GM19043 (cell line): Measurements from ENCODE around the gene PZP.
"Not testable (repeated sequence)": the region's sequence is repeated elsewhere in the genome, so short reads cannot be mapped to it uniquely, and the experiment has no call there.

Experiments used
- ATAC-seq: cut with Tn5 transposase; IDR thresholded peaks from one replicate; pipeline ENCODE4 v1.9.1; 2021; ENCODE audit warnings: low read depth; ENCODE audit not compliant: unreplicated experiment

The PZP gene

DNA sequence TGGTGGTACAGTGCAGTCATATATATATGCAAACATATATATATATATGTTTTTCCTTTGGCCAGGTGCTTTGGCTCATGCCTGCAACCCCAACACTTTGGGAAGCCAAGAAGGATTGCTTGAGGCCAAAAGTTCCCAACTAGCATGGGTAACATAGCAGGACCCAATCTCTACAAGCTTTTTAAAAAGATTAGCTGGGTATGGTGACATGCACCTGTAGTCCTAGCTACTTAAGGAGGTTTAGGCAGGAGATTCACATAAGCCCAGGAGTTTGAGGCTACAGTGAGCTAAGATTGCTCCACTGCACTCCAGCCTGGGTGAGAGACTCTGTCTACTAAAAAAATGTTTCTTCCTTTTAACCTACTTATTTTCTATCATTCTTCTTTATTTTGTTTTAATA is 10.2 kb downstream of the PZP start:
- no peak for ATAC-seq

DNA sequence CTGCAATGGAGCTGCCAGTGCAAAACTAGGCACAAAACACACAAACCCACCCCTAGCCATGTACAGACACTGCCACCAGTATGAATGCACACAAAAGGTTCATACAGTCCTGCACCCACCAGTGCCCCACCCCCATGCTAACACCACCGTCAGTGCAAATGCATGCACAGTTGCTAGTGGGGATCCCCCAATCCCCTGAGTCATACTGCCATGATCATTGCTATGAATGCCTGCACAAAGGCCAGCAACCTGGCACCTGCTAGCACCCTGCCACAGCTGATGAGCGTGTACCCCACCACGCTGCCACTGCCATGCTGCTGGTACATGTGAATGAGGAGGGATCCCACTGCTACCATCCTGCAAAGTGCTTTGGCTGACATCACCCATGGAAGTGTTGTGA is 23.9 kb downstream of the PZP start:
- ATAC-seq: no peak

DNA sequence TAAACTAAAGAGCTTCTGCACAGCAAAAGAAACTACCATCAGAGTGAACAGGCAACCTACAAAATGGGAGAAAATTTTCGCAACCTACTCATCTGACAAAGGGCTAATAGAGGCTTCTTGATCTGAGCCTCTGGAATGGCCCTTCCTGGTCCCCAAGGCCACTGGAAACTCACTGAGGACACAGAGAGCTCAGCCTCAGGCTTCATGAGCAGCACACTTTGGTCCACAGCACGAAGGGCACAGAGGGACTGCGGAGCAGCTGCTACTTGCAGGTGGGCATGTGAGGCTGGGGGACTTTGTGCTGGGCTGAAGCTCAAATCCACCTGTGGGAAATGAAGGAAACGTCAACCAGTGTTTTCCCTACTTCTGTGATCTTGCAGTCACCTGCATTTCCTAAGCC is 27.4 kb downstream of the PZP start:
- no peak for ATAC-seq

DNA sequence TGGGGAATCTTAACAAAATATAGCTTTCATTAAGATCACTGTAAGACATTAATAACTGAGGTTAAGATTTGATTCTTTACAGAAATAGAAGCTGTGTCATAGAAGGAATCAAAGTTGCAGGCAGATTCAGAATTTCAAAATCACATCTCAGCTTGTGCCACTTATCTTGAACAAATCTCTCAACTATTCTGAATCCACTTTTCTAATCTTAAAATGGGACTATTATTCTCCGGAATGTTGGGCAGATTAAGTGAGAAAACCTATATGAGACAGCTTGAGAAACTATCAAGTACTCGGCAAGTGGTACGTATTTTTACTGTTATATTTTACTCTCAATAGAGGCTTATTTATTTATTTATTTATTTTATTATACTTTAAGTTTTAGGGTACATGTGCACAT is 28.4 kb downstream of the PZP start:
- ATAC-seq: no peak

DNA sequence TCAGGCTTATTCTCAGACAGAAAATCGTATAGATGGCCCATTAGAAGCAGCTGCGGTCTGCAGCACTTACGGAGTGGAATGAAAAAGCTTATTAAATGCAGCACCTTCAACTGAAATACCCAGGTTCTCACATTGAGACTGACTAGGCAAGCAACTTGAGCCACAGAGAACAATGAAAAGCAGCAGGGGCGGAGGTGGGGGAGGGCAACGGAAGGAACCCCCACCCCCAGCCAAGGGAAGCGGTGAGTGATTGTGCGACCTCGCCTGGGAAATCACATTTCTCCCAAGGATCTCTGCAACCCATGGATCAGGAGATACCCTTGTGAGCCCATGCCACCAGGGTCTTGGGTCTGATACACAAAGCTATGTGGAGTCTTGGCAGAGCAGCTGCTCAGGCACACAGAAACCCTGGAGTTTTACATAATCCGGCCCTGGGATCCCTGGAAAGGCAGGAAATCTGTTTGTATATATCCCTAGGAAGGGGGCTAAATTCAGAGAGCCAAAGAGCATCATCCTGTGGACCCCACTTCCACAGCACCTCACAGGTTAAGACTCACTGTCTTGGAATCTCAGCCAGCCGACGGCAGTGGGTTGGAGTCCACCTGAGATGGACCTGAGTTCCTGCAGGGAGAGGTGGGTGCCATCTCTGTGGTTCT is 38.1 kb downstream of the PZP start:
- no peak for ATAC-seq

DNA sequence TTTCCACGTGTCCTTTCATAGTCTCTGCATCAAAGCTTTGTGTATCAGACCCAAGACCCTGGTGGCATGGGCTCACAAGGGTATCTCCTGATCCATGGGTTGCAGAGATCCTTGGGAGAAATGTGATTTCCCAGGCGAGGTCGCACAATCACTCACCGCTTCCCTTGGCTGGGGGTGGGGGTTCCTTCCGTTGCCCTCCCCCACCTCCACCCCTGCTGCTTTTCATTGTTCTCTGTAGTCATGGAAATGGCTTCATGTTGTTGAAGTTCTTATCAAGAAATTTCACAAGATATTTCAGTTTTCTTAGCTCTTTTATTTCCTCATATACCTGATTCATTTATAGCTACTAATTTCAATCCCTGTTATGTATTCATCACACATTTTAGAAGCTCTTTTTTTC is 40.9 kb downstream of the PZP start:
- ATAC-seq: not testable (repeated sequence)

DNA sequence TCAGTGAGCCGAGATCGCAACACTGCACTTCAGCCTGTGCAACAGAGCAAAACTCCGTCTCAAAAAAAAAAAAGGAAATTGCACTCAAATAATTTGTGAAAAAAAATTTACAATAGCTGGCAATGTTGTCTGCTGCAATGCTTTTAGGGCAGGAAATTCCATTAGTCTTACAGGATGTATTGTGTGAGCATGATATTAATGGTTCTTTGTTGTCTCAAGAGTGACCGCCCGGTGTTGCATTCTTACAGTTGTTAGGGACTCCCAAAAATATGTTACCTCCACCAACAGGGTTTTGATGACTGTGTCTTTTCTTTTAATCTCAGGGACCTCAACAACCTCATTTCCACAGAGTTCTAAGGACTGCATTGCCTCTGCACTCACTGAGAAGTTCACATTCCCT is 44.8 kb downstream of the PZP start:
- ATAC-seq: no peak

DNA sequence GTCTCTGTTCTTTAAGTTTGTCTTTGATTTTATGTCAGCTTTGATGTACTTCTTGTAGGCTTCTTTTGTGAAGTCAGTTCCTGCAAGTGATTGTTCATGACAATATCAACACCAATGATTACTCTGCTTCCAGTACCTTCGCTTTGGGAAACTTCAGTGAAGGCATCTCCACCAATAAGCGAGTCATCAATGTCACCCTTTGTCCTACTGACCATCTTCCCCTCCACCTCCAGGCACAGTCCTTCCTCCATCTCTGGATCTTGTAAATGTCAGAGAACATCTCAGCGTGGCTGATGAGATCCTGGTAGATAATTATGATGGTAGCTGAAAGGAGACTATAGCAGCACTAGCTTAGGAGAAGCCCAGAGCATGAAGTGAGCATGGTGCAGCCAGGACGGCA is 52.1 kb downstream of the PZP start:
- ATAC-seq: no peak

DNA sequence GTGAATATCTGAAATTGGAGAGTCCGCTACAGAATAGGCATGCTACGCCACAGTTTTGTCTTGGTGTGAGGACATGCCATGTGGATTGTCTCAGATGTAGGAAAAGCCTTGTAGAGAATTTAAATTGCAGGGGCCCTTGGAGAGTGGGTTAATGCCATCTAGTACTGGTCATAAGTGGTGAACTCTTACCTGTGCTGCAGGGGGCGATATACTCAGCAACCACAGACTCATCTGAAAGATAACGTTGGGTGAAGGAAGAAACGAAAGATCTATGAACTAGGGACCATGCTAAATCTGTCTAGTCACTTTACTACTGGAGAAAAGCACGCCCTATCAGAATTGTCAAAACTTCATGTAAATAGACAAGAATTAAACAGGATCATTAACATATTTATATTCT is 58.8 kb downstream of the PZP start:
- no peak for ATAC-seq

DNA sequence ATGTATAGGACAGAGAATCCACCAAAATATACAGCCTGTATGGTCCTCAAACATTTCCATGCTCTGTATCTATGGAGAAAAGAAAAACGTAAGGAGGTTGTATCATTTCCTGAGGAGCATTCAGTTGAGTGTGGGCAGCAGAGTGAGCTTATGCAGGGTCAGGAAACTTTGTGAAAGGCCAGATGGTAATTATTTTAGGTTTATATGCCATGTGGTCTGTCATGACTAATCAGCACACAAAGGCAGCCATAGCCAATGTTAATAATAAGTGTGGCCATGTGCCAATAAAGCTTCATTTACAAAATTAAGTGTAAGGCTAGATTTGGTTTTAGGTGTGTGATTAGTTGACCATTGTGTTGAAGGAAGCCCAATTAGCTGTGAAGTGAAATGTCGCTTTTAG is 59.3 kb downstream of the PZP start:
- no peak for ATAC-seq

DNA sequence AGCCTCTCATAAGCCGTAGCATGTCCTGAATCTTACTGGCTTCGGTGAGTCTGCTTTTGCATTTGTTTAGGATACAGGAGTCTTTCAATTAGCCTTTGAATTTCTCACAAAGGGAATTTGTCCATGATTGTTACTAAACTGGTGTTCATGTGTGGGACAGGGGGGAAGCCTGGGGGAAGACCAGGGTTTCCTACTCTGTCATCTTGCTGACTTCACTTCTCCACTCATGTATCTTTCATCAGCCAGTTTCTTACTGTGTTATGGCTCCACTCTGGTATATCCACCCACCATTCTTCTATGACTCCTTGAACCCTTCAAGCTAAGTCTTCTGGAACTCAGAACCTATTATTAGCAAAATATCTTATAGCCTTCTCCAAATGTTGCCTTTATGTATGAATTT is 60.7 kb downstream of the PZP start:
- ATAC-seq: no peak

DNA sequence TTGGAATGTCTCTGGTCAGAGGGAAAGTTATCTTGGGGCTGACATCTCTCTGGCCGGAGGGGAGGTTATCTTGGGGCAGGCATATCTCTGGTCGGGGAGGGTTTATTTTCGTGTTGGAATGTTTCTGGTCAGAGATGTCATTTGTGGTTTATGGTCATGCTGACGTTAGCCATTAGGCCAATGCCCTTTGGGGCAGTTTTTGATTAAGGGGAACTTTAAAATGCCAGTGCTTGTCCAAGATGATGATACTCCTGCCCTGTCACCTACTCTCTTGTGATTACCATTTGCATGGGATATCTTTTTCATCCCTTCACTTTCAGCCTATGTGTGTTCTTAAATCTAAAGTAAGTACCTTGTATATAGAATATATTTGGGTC is 63.5 kb downstream of the PZP start:
- ATAC-seq: no peak

DNA sequence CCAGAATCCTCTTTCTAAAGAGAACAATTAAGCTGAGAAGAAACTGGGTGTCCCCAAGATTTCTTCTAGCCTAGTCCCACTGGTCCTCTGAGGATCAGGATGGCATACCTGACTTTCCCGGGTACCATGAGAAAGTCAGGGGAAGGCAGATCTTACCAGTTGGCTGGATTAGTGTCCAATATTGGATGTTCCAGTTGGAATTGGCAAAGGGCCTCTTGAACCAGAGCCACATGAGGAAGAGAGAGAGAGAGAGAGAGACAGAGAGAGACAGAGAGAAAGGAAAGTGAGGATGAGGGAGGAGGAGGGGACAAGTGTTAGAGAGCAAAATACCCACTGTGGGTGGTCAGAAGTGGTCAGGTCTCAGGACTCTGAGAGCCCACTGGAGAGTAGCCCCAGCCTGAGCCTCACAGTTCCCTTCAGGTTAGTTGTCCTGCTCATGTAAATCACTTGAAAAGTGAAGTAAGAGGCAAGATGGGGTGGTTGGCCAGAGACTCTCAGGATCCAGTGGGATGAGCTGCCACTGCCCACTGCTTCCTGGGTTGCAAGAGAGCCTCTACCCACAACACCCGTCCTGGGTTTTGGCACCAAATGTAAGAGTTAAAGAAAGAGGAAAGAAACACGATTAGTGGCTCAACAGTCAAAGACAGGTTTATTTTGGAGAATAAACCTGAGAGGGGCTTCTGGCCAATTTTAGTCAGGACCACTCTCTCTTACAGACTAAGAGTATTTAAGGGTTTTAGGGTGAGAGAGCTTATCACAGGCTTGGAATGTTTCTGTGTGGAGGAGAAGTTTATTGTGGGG is 64.1 kb downstream of the PZP start:
- ATAC-seq: no peak

DNA sequence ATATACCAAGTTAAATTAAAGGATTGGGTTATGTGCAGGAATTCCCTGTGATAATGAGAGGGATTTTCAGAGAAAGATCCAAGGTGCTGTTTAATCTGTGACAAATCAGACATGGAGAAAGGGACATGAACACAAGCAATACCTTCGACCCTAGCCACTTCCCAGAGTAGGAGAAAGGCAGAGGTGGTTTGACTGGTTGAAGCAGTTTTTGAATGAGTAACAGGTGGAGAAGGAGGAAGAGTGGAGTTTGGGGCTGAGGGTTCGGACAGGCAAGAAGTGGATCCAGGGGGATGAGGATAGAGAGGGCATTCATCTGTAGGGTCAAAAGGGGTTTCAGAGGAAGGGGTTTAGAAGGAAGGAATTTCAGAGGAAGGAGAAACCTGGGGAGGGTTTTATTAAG is 65.1 kb downstream of the PZP start:
- ATAC-seq: no peak

DNA sequence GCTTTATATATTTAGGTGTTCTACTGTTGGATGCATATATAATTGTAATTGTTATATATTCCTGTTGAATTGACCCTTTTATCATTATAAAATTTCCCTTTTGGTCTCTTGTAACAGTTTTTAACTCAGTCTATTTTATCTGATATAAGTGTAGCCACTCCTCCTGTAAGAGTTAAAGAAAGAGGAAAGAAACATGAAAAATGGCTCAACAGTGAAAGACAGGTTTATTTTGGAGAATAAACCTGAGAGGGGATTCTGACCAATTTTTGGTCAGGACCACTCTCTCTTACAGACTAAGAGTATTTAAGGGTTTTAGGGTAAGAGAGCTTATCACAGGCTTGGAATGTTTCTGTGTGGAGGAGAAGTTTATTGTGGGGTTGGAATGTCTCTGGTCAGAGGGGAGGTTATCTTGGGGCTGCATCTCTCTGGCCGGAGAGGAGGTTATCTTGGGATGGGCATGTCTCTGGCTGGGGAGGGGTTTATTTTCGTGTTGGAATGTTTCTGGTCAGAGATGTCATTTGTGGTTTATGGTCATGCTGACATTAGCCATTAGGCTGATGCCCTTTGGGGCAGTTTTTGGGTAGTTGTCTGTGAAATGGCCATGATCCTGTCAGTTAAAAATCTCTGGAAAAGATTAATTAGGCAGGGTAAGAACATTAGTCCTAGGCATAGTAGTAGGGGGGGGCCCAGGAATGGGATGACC is 68.5 kb downstream of the PZP start:
- ATAC-seq: not testable (repeated sequence)

DNA sequence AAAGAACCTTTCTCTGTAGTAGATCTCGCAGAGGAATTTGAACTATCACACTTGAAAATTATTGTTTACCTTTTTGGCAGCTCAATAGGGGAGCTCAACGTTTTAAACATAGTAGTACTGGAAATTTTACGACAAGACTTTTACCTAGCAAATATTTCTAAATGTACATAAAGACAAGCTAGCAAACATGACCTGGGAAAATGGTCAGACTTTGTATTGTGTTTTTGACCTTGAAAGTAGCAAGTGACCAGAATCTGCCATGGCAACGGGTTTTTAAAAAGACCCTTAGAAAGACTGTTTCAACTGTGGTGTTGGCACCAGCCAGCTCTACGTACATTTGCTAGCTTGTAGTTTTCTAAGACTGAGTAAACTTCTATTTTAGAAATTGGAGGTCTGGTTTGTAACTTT is 72.3 kb downstream of the PZP start:
- ATAC-seq: no peak

DNA sequence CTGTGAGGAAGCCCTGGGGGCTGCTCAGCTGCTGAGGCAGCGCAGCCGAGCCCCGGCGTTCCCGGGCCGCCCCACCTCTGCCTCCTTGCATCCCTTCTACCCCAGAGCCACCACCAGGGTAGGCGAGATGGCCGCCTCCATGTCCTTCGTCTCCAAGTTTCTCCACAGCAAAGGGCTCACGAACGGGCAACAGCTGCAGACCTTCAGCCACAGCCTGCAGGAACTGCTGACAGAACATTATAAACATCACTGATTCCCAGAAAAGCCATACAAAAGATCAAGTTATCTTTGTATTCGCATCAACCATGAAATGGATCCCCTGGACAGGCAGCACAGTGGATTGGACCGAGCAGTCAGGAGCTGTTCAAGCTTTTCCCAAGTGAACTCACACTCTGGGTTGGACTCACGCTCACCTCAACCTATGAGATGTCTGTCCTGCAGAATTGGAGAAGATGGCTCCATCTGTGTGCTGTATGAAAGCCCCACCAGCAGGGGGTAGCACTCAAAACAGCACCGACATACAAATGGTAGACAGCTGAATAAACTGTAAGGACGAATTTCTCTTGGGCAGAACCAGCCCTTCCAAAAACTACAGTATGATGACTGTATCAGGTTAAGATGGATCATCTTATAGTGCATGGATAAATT is 73.1 kb downstream of the PZP start:
- no peak for ATAC-seq

DNA sequence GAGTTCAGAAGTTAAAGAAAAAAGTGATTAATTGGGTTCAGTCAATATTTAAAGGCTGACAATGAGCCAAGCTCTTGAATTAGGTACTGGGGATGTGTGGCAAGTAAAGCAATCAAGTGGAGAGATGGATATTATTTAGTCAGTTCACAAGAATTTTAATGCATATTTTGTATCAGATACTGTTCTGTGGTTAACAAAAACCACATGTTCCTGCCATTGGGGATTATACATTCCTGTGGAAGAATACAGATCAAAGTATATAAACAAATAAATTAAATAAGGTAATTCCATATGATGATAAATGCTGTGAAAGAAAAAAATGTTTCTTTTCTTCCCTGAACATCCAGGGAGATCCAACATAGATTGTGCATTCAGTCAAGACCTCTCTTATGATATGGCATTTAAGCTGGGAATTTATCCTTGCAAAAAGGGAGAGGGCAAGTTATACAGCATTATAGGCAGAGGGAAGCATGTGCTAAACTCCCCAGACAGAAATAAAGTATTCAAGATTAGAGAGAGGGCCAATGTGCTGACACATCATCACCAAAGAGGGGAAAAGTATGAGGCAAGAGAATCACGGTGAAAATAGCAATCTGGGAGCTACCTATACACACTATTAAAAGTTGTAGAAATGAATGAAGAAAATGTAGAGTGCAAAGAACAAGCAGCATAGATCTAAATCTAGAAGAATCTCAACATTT is 74.8 kb downstream of the PZP start:
- ATAC-seq: no peak

DNA sequence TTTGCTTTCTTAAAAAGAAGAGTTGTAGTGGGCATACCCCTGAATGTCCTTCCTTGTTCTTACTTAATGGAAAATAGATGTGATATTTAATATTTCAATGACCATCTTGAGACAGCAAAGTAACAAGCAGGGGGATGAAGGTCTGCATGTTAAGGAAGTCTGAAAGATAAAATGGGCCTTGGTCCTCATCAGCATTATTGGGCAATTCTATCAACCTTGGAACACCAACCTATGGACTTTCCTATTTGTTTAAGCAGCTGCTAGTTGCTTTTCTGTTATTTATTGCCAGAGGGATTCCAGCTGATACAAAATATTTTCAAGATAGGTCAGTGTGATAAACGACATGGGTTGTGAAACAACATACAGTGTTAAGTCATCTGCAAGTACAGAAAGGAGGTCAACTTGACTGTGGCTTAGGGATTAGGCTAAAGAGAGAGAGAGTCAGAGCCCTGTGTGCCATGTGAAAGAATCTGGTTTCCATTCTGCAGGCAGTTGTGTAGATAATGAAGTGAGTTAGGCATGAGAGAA is 76.1 kb downstream of the PZP start:
- ATAC-seq: no peak

DNA sequence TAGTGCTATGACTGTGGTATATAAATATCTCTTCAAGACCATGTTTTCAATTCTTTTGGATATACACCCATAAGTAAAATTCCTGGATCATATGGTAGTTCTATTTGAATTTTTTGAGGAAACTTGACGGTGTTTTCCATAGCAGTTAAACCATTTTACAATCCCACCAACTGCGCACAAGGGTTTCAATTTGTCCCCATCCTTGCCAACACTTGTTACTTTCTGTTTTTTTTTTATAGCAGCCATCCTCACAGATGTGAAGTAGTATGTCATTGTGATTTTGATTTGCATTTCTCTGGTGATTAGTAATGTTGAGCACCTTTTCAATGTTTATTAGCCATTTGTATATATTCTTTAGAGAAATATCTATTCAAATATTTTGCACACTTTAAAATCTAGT is 78.0 kb downstream of the PZP start:
- ATAC-seq: no peak
